Myocyte (in vitro differentiated cells): Measurements from ENCODE around the gene RALY. TPM values are rescaled to one million over a fixed set of nuclear protein-coding genes. Genes with fewer than 3 reads are reported as not detected.

Experiments used
- DNase-seq: peaks from one replicate; pipeline ENCODE4 v3.0.0-alpha.2; 2012; ENCODE audit warnings: low read depth
- polyA plus RNA-seq: library from polyadenylated mRNA; unstranded; fragments of >200 nt; gene quantifications from one replicate; pipeline ENCODE4 v1.2.1, GENCODE V29; 2012; ENCODE audit warnings: missing spikeins
- total RNA-seq: library from RNA; depleted of rRNA; stranded (reverse); fragments of >200 nt; gene quantifications from 2 replicates; pipeline ENCODE4 v1.2.3, GENCODE V29; 2014

The RALY gene
- 109 and 136 TPM in 2 replicates for total RNA-seq
- 124 TPM for polyA plus RNA-seq

DNA sequence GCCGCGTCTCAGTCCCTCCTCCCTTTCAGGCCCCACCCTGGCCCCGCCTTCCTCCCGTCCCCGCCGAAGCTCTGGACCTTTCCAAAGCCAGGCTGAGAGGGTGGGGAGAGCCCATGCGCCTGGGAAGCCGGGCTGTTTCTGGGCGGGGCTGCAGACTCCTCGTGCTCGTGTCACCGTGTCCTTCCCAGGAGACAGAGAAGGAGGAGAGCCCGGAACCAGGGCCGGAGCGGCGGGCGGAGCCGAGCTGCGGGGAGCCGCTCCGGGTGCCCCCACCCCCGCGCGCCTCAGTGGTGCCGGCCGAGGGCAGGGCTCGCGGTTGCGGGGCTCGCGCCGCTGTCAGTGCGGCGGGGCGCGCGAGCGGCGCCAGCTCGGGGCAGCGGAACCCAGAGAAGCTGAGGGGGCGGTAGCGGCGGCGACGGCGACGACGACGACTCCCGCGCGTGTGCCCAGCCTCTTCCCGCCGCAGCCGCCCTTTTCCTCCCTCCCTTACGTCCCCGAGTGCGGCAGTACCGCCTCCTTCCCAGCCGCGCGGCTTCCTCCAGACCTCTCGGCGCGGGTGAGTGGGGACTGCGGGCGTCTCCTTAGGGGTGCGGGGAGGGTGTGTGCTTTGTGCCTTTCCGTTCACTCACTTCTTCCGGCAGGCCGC, at the start of gene RALY:
TSS of gene RALY (plus strand) at position 336 of the 646 bp plus-strand sequence. CDS start 78,164 bp downstream, outside the sequence.
- DNase-seq, result peak; percentile 75

GRCh38 chr20:33944914-33945313, 48.8 kb upstream of the RALY start:
- DNase-seq, result no peak

DNA sequence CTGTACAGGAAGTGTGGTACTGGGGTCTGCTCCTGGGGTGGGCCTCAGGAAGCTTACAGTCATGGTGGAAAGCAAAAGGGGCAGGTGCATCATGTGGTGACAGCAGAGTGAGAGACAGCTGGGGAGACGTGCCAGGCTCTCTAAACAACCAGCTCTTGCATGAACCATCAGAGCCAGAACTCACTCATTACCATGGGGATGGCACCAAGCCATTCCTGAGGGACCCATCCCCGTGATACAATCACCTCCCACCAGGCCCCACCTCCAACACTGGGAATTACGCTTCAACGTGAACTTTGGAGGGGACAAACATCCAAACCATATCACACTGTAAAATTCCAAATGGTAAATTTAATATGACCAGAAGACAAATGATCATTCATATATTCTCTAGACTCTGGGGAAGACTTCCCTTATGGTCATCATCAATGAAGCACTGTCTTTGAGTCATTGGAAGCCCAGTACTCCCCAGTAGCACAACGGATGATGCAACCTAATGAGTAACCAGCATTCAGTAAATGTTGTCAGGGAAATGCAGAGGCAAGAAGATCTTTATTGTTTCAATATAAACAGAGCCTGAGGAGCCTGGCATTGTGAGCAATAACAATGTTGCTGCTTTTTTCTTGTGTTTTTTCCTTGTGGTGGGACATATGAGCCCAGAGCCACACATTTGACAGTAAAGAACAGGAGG, 48.2 kb upstream of the RALY start:
- DNase-seq, result no peak

- DNase-seq, result peak; percentile 17
Observed at GRCh38 chr20:33947709-33948295, 45.9 kb upstream of the RALY start.

GRCh38 chr20:33948480-33948879, 45.2 kb upstream of the RALY start:
- DNase-seq, result no peak

DNA sequence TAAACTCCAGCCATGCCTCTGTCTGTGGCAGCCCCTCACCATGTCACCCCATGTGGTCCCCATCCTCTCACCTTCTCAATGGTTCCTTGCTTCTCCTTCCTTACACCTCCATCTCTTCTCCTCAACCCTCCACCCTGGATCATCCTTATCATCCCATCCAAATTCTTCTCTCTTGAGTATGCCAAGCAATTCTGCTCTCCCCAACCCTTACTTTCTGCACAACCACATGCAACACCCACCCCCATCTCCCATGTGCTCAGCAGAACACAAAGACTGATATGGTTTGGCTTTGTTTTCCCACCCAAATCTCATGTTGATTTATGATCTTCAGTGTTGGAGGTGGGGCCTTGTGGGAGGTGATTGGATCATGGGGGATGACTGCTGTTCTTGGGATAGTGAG, 42.5 kb upstream of the RALY start:
- no peak for DNase-seq

GRCh38 chr20:33954504-33954903, 39.2 kb upstream of the RALY start:
- DNase-seq, result no peak

GRCh38 chr20:33963751-33964150, 30.0 kb upstream of the RALY start:
- no peak for DNase-seq

DNA sequence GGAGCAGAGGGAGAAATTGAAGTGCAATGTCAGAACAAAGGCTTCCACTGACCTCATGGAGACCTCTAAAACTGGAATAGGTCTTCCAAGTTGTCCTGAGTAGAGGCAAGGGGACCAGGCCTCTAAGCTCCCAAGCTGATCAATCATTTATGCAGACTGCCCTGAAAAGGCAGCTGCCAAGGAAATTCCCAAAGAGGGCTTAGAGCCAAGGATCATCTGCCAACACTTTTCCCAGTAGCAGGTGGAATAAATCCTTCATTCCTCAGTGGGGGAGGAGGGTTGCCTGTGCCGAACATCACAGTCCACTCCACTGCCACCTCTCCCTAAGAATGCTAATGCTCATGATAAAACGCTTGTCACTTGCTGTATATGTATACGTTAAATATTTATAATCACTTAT, 29.3 kb upstream of the RALY start:
- peak; percentile 32 for DNase-seq

- no peak for DNase-seq
Observed at GRCh38 chr20:33967126-33967525, 26.6 kb upstream of the RALY start.

DNA sequence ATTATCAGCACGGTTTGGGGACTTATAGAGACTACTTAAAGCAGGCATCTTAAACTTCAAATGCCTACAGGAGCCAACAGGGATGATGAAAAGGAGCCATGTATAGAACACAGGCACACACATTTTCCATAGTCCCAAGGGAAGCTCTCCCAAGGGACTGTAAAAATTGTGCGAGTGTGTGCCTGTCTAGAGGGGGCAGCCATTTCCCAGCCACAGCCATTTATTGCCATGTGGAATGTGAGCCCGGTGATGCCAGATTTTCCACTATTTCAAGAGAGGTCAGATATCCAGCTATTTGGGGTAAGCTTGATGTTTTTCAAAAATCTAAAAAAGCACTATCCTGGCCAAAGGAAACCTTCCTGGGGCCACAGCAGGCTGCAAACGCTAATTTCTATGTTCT, 24.1 kb upstream of the RALY start:
- DNase-seq, result no peak

GRCh38 chr20:33970229-33970628, 23.5 kb upstream of the RALY start:
- DNase-seq, result no peak

- no peak for DNase-seq
Observed at GRCh38 chr20:33971147-33971975, 22.4 kb upstream of the RALY start.

- no peak for DNase-seq
Observed at GRCh38 chr20:33976959-33977358, 16.8 kb upstream of the RALY start.

GRCh38 chr20:33977535-33977934, 16.2 kb upstream of the RALY start:
- no peak for DNase-seq

GRCh38 chr20:33979094-33979493, 14.6 kb upstream of the RALY start:
- no peak for DNase-seq

DNA sequence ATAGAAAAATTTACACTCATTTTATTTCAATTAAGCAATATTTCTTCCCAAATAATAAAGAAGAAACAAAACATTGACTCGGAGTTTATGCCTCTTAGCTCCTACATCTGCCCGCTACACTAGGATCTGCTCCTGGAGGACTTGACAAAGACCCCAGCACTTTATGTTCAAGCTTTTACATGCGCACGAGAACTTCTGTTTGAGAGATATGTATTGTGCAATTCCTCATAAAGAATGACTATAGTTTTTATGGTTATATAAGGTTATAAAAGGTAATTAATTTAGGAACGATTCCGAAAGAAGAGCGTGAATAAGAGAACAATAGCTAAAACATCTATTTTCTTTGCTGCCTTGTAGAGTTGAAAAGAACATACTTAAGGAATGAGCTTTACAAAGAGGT, 12.4 kb upstream of the RALY start:
- no peak for DNase-seq

GRCh38 chr20:33981964-33982363, 11.7 kb upstream of the RALY start:
- no peak for DNase-seq

- DNase-seq, result no peak
Observed at GRCh38 chr20:33983371-33983770, 10.3 kb upstream of the RALY start.

DNA sequence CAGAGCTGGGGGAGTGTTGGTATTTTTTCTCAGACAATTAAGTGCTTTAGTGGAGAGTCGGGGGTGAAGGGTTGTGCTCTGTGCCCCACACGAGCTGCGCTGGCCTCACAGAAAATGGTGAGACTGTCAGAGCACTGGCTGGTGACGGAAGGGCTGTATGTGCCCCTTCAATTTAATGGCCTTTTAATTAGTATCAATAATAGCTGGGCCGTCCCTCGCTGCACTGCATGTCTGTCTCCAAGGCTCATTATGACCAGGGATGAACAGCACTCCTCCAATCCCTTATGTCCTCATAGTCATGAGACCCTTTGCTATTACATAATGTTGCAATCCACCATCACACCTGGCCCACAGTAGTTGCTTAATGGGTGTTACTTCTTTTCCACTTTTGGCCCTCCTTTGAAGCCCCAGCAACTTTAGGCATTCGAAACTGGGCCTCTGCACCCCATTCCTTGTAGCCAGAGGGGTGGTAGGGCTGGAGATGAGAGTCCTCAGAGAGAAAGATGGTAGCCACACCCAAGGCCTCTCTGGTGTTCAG, 9.5 kb upstream of the RALY start:
- DNase-seq, result no peak

DNA sequence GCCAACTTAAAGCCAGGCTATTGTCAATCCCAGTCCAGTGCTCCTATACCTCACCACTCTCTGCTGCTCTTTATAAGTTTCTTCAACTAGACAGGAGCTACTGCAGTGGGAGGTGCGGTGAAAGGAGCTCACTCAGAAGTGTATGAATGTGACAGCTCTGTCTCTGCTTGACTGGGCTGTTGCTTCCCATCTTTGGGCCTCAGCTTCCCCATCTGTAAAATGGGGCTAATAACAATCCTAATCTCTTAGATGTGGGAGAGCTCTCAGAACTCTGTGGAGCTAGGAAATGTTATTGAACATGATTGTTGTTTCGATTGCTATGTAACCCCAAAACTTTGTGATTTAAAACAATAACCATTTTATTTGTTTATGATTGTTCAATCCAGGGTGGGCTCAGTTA, 8.4 kb upstream of the RALY start:
- no peak for DNase-seq

DNA sequence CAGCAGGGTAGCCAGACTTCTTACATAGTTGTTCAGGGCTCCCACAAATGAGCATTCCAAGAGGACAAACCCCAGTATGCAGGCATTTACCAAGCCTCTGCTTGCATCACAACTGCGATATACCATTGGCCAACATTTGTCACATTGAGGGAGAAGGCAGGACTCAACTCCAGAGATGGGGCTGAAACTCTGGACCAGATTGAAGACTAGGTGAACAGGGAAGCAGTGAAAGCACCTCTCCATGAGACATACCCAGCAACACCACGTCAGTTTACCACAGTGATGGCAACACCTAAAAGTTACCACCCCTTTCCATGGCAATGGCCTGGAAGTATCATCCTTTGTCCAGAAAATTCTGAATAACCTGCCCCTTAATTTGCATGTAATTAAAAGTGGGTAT, 7.9 kb upstream of the RALY start:
- DNase-seq, result no peak
